IMR-90 (cell line): ENCODE measurements around the gene MYH9. TPM values are rescaled to one million over a fixed set of nuclear protein-coding genes. Genes with fewer than 3 reads are reported as not detected.

Experiments used
- ATAC-seq: fragments of 200-7000 bp; cut with Tn5 transposase; 2 replicates; pipeline ENCODE4 v1.9.1; 2020; ENCODE audit warnings: low read depth, mild to moderate bottlenecking, moderate library complexity
- BruUV-seq: library from RNA; stranded (reverse); fragments of 400-500 nt; replicated peaks from 2 replicates; lab custom pipeline; 2021; lab: Mats Ljungman, UMichigan
- CTCF ChIA-PET: fragments of 300-600 bp; formaldehyde crosslinking; extraction: SDS; loops from one replicate; lab custom pipeline; 2021; ENCODE audit warnings: antibody characterized with exemption; lab: Yijun Ruan, JAX
- POLR2A ChIA-PET: fragments of 300-600 bp; sonication (Branson Sonifier 250); formaldehyde crosslinking; loops from one replicate; lab custom pipeline; 2022; ENCODE audit warnings: antibody characterized with exemption; ENCODE audit not compliant: unreplicated experiment; lab: Charles Lee
- DNase-seq: peaks from one replicate; pipeline ENCODE4 v3.0.0; 2013
- H2AFZ ChIP-seq: replicated peaks from 2 replicates; pipeline ENCODE3; 2013; ENCODE audit warnings: low read length, mild to moderate bottlenecking; ENCODE audit not compliant: poor library complexity
- H2AK5ac ChIP-seq: 2 replicates; pipeline ENCODE4 v1.6.1; 2013; ENCODE audit warnings: low read depth, low read length, inconsistent platforms
- H2AK9ac ChIP-seq: replicated peaks from 2 replicates; pipeline ENCODE3; 2013; ENCODE audit warnings: mild to moderate bottlenecking, low read depth, low read length, moderate library complexity; ENCODE audit not compliant: poor library complexity
- H2BK120ac ChIP-seq: 2 replicates; pipeline ENCODE4 v1.6.1; 2013; ENCODE audit warnings: low read depth, low read length, inconsistent platforms
- H2BK15ac ChIP-seq: 3 replicates; pipeline ENCODE4 v1.6.1; 2013; ENCODE audit warnings: low read depth, low read length, inconsistent platforms
- H2BK20ac ChIP-seq: 2 replicates; pipeline ENCODE4 v1.6.1; 2013; ENCODE audit warnings: low read depth, mild to moderate bottlenecking, inconsistent platforms, low read length, moderate library complexity
- H2BK5ac ChIP-seq: 2 replicates; pipeline ENCODE4 v1.6.1; 2013; ENCODE audit warnings: mild to moderate bottlenecking, low read depth, low read length, inconsistent platforms; ENCODE audit not compliant: poor library complexity, severe bottlenecking
- H3K14ac ChIP-seq: replicated peaks from 2 replicates; pipeline ENCODE4 v1.6.1; 2013; ENCODE audit warnings: low read depth, low read length, inconsistent platforms
- H3K18ac ChIP-seq: 2 replicates; pipeline ENCODE4 v1.6.1; 2013; ENCODE audit warnings: low read depth, low read length, control low read depth
- H3K23ac ChIP-seq: 2 replicates; pipeline ENCODE4 v1.6.1; 2013; ENCODE audit warnings: low read depth, low read length, inconsistent platforms
- H3K27ac ChIP-seq: 2 replicates; pipeline ENCODE4 v1.5.1; 2013; ENCODE audit warnings: mild to moderate bottlenecking, control low read depth, low read length; ENCODE audit not compliant: insufficient read depth
- H3K27me3 ChIP-seq: 2 replicates; pipeline ENCODE4 v1.6.1; 2013; ENCODE audit warnings: low read length; ENCODE audit not compliant: control insufficient read depth, insufficient read depth
- H3K36me3 ChIP-seq: 2 replicates; pipeline ENCODE4 v1.6.1; 2013; ENCODE audit warnings: low read length, mixed read lengths; ENCODE audit not compliant: control insufficient read depth, insufficient read depth
- H3K4ac ChIP-seq: 2 replicates; pipeline ENCODE4 v1.6.1; 2013; ENCODE audit warnings: low read depth, low read length, inconsistent platforms
- H3K4me1 ChIP-seq: 2 replicates; pipeline ENCODE4 v1.6.1; 2013; ENCODE audit warnings: low read length, mixed read lengths; ENCODE audit not compliant: control insufficient read depth, insufficient read depth
- H3K4me2 ChIP-seq: 2 replicates; pipeline ENCODE4 v1.6.1; 2013; ENCODE audit warnings: low read depth, mild to moderate bottlenecking, control low read depth, low read length, moderate library complexity
- H3K4me3 ChIP-seq: 2 replicates; pipeline ENCODE4 v1.5.1; 2013; ENCODE audit warnings: low read depth, mild to moderate bottlenecking, control low read depth, low read length, moderate library complexity; ENCODE audit not compliant: insufficient read depth
- H3K56ac ChIP-seq: 2 replicates; pipeline ENCODE4 v1.6.1; 2013; ENCODE audit warnings: low read length, inconsistent platforms; ENCODE audit not compliant: insufficient read depth; ENCODE audit errors: extremely low read depth
- H3K79me1 ChIP-seq, 2 experiments: 2 replicates each; pipeline ENCODE4 v1.6.1; 2013; ENCODE audit warnings: low read length in 2 of 2, inconsistent platforms in 1 of 2, low read depth in 1 of 2
- H3K9ac ChIP-seq: 2 replicates; pipeline ENCODE4 v1.6.1; 2013; ENCODE audit warnings: low read depth, low read length, control low read depth
- H3K9me1 ChIP-seq: 2 replicates; pipeline ENCODE4 v1.6.1; 2013; ENCODE audit warnings: low read length, inconsistent platforms; ENCODE audit not compliant: insufficient read depth
- H3K9me3 ChIP-seq: 2 replicates; pipeline ENCODE4 v1.6.1; 2013; ENCODE audit warnings: low read length; ENCODE audit not compliant: control insufficient read depth, insufficient read depth
- H4K20me1 ChIP-seq: 2 replicates; pipeline ENCODE4 v1.6.1; 2013; ENCODE audit warnings: low read length, inconsistent platforms; ENCODE audit not compliant: insufficient read depth
- H4K5ac ChIP-seq: 2 replicates; pipeline ENCODE4 v1.6.1; 2013; ENCODE audit warnings: mild to moderate bottlenecking, low read depth, low read length, control low read depth
- H4K8ac ChIP-seq, 2 experiments: 2 replicates each; pipeline ENCODE4 v1.6.1; 2013; ENCODE audit warnings: low read depth in 2 of 2, low read length in 2 of 2, control low read depth in 1 of 2, inconsistent platforms in 1 of 2
- H4K91ac ChIP-seq: 2 replicates; pipeline ENCODE4 v1.6.1; 2013; ENCODE audit warnings: low read depth, low read length, inconsistent platforms; ENCODE audit not compliant: insufficient read depth
- CEBPB ChIP-seq: IDR thresholded peaks from 2 replicates; pipeline ENCODE4 v1.6.1; 2012; ENCODE audit warnings: low read depth, low read length, improper control_type of control experiment
- CHD1 ChIP-seq: IDR thresholded peaks from 2 replicates; pipeline ENCODE4 v1.6.1; 2012; ENCODE audit warnings: low read depth, low read length, improper control_type of control experiment
- FOS ChIP-seq: fragments of 150-350 bp; IDR thresholded peaks from 2 replicates; pipeline ENCODE4 v1.6.1; 2016; ENCODE audit warnings: low read depth, low read length
- MAZ ChIP-seq: IDR thresholded peaks from 2 replicates; pipeline ENCODE4 v1.6.1; 2012; ENCODE audit warnings: low read depth, mild to moderate bottlenecking, low read length, improper control_type of control experiment, moderate library complexity, borderline replicate concordance
- MXI1 ChIP-seq: IDR thresholded peaks from 2 replicates; pipeline ENCODE4 v1.6.1; 2012; ENCODE audit warnings: low read depth, mild to moderate bottlenecking, low read length, moderate library complexity, borderline replicate concordance
- NFE2L2 ChIP-seq: fragments of 150-350 bp; IDR thresholded peaks from 2 replicates; pipeline ENCODE4 v1.6.1; 2016; ENCODE audit warnings: low read depth, mild to moderate bottlenecking, low read length
- POLR2A ChIP-seq: IDR thresholded peaks from 2 replicates; pipeline ENCODE4 v1.6.1; 2012; ENCODE audit warnings: mild to moderate bottlenecking, low read depth, low read length
- RAD21 ChIP-seq: IDR thresholded peaks from 2 replicates; pipeline ENCODE4 v1.6.1; 2012; ENCODE audit warnings: low read length, improper control_type of control experiment
- SMC3 ChIP-seq: fragments of 150-350 bp; IDR thresholded peaks from 2 replicates; pipeline ENCODE4 v1.6.1; 2016; ENCODE audit warnings: low read depth, mild to moderate bottlenecking, antibody characterized with exemption, low read length, moderate library complexity
- WGBS, 2 experiments: methylation state at CpG; one replicate each; pipeline versions ENCODE4 v1.1.5 to v1.1.7; 2013; ENCODE audit warnings: missing lambda C conversion rate in 2 of 2; ENCODE audit not compliant: insufficient read length in 1 of 2; ENCODE audit errors: extremely low coverage in 2 of 2; 5-methylcytosine and 5-hydroxymethylcytosine counted together
- dilution Hi-C: fragments of 300-500 bp; cut with HindIII; formaldehyde crosslinking; loops from one replicate; pipeline ENCODE4 v1.14.3; 2018; ENCODE audit warnings: low sequenced_read_pairs; ENCODE audit not compliant: unreplicated experiment
- in situ Hi-C: fragments of 300-500 bp; cut with MboI; formaldehyde crosslinking; loops from 3 replicates; pipeline ENCODE4 v1.14.3; 2019; ENCODE audit warnings: low sequenced_read_pairs, inconsistent platforms, mixed read lengths
- intact Hi-C: fragments of 100-400 bp; cut with micrococcal nuclease; formaldehyde crosslinking; loops from 2 replicates; pipeline ENCODE4 v1.10.0; 2022
- polyA plus RNA-seq, 3 experiments: library from polyadenylated mRNA; depleted of rRNA; stranded (reverse); fragments of >200 nt; gene quantifications; 2 replicates each; pipeline ENCODE4 v1.2.3, GENCODE V29; 2012; ENCODE audit warnings: low replicate concordance in 1 of 3
- total RNA-seq: library from RNA; depleted of rRNA; stranded (reverse); fragments of >200 nt; gene quantifications from 2 replicates; pipeline ENCODE4 v1.2.3, GENCODE V29; 2012
- TF ChIP-seq, protein P1 (sequence below): fragments of 150-350 bp; IDR thresholded peaks from 2 replicates; pipeline ENCODE4 v1.6.1; 2016; ENCODE audit warnings: low read depth, mild to moderate bottlenecking, low read length, moderate library complexity, borderline replicate concordance

Gene MYH9
- total and polyA plus RNA-seq, 2 of the 4 experiments (the other 2 are of a cell fraction), result 475 to 554 TPM

DNA sequence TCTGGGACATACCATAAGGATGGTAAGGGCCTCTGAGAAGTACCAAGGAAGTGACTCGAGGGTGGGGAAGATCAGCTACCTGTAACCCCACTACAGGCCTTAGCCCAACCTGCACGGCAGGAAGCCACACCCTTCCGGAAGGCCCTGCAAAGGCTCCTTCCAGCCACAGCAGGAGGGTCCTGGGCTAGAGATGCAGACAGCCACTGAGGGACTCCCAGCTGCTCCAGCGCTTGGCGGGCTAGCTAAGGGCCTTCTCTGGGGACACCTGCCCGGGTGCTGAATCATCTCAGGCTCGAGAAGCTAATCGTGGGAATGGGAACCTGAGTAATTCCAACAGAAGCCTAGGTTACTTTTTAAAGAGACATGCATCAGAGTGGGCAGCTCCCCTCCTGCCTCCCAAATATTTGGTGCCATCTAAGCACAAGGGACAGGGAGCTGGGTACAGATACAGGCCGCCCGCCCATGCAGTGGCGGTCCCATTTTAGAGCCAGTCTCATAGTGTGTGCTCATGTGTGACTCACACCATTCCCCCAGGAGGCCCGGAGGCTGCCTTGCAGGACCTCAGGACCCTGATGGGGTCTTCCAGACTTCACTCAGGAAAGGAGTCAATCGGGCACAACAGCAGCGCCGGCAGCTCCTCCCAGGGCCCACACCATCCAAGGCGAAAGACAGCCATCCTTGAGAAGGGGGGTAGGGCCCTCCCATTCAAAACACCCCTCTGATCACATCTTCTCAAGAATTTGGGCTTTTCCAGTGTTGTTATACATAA lies 8.0 kb downstream of the MYH9 start (continued):
- TF ChIP-seq CHD1, result no peak

- ChIA-PET CTCF (interaction anchor here (1.4 kb wide), 1 partner anchor 50 kb away, joined by 4 read pairs; no protein-coding TSS in a partner anchor), POLR2A (interaction anchor here (0.7 to 0.8 kb wide), 2 partner anchors 55 to 77 kb away, joined by 3 to 5 read pairs; no protein-coding TSS in a partner anchor)
Measured at GRCh38 chr22:36378869-36379217, 8.9 kb downstream of the MYH9 start.

More at GRCh38 chr22:36378869-36379217, 8.9 kb downstream of the MYH9 start:
- Histone ChIP-seq H3K27ac (no peak overlapping the region), H2BK5ac (peak overlapping the region; percentile 53), H3K9me3 (no peaks in the 10 kb centered on the region), H3K23ac (peak overlapping the region; percentile 12; the same call in 1 of the 2 replicates), H3K9ac (no peak overlapping the region), H3K4me3 (no peak overlapping the region), H2AK9ac (no peak overlapping the region), H3K36me3 (peaks cover 52% of the 10 kb centered on the region), H3K4me1 (peaks cover 40% of the 10 kb centered on the region), H4K5ac (no peak overlapping the region), H2BK15ac (no peak overlapping the region), H3K9me1 (peaks cover 34% of the 10 kb centered on the region), H3K56ac (no peak overlapping the region), H4K8ac (no peak overlapping the region), H4K91ac (no peak overlapping the region), H3K18ac (no peak overlapping the region), H3K14ac (no peak overlapping the region), H3K4me2 (no peak overlapping the region), H4K20me1 (peaks cover 100% of the 10 kb centered on the region), H2AK5ac (no peak overlapping the region), H2BK20ac (no peak overlapping the region), H3K79me1 (peaks cover 0 to 47% of the 10 kb centered on the region in 2 experiments; a peak in 2 of 4 replicates), H3K27me3 (no peaks in the 10 kb centered on the region), H2BK120ac (no peak overlapping the region), H2AFZ (no peak overlapping the region), H3K4ac (no peak overlapping the region)
- intact Hi-C loops, result no loop called here
- ATAC-seq (no peak), DNase-seq (no peak)
- no CpG with 5 or more reads among the region's 5 CpGs for WGBS, 2 experiments
- in situ Hi-C loops, result no loop called here
- BruUV-seq, result no TSS peak
- TF ChIP-seq CHD1 (no peak), CEBPB (no peak), MXI1 (no peak), SMC3 (no peak), MAZ (no peak), POLR2A (no peak), NFE2L2 (no peak), FOS (no peak), RAD21 (no peak)
- TF ChIP-seq, protein P1, sequence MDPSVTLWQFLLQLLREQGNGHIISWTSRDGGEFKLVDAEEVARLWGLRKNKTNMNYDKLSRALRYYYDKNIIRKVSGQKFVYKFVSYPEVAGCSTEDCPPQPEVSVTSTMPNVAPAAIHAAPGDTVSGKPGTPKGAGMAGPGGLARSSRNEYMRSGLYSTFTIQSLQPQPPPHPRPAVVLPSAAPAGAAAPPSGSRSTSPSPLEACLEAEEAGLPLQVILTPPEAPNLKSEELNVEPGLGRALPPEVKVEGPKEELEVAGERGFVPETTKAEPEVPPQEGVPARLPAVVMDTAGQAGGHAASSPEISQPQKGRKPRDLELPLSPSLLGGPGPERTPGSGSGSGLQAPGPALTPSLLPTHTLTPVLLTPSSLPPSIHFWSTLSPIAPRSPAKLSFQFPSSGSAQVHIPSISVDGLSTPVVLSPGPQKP, result no peak
- dilution Hi-C loops, result no loop called here
